Measurements from ENCODE around the gene KCNQ1.
A peak's percentile ranks its signal among the peaks of the same experiment; 100 is the strongest.

KCNQ1 gene

DNA sequence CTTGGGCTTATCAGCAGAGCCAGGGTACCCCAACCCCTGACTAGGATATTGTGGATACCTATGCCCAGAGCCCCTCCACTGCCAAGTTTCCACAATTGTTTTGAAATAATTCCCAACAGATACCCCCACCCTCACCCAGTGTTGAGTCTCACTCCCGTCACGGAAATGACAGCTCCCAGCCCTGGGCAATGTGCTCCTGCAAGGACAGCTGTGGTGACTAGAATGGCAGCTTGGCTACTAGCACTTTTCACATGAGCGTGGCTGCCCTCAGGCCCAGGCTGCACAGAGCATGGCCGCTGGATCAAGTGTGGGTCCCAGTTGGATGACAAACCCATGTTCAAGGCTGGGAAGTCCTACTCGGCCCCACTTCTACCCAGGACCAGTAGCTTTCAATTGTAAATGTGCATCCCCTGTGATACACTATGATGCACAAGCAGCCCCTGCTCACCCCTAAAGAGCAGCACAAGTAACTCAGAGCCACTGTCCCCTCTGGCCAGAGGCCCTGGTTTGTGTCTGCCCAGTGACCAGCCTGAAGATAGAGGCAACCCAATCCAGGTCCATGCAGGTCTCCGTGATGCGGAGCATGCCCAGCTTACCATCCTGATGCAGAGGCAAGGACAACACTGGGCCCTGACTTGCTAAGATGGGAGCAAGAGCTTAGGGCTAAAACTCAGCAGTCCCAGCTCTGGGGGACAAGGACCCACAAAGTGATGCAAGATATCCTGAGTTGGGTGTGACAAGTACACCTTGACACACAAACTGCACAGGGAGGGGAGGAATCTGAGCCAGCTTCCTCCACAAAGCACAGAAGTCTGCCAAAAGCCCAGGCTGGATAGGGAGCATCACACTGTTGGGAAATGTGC is 241.8 kb downstream of the KCNQ1 start:
- DNase-seq (ENCODE audit: low read depth), result no peak

DNA sequence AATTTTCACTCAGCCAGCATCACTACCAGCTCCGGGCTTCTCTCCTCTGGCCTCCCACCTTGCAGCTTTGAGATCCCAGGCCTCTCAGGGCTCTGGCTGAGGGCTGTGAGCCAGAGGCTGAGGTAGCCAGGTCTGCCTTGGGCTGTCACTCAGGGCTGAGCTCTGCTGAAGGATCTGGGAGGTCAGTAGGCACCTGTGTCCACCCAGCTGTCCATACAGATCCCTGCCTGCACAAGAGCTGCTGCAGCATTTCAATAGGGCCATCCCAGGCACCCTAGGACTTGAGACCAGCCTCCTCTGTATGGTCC is 242.4 kb downstream of the KCNQ1 start:
- DNase-seq (ENCODE audit: low read depth), result no peak

DNA sequence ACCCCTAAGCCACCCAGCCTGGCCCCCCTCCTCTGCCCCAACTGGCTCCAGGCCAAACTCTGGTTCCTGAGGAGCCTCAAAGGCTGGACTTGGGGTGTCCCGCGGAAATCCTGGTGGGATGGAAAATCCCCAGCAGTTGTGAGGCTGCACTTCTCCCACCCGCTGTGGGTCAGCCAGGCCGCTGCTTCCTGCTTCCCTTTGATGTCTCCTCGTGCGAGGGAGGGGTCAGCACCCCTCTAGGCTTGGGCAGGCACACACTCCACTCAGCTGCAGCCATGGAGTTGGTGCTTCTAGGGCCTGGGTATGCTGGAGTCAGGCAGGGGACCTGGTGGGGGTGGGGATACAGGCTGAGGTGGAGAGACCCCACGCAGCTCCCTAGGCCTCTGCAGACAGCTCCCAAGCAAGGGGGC is 243.0 kb downstream of the KCNQ1 start:
- no peak for DNase-seq (ENCODE audit: low read depth)

DNA sequence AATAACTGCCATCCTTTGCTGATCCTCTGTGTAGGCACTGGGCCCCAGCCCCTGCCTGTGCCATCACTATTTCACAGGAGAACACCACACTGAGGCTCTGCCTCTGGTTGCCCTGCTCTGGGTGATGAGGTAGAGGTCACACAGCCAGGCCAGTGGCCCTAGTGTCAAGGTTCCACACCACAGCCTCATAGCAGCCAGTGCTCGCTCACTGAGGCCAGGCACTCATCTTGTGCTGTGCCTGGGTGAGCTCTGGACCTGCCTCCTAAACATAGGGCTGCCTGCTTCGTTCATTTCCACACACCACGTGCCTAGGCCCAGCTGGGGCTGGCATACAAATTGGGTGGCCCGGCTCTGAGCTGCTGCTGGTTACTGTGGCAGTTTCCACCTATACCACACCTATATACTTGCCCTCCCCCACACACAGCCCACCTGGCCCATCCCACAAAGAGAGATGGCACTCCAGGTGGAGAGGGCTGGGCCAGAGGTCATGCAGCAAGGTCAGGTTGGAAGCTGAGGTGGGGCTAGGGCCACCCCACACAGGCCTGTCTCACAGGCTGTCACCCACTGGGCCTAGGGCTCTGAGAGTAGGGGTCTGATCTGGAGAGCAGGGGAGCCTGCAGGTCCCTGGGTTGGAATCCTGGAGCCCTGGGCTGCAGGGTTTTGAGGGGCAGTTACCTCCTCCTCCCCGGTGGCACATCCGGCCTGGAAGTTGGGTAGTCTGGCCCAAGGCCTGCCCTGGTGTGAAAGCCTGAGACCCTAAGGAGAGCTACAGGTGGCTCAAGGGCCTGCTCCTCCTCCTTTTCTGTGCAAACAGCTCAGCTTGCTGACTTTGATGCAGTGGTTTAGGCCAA is 243.8 kb downstream of the KCNQ1 start:
- DNase-seq (ENCODE audit: low read depth), result no peak

DNA sequence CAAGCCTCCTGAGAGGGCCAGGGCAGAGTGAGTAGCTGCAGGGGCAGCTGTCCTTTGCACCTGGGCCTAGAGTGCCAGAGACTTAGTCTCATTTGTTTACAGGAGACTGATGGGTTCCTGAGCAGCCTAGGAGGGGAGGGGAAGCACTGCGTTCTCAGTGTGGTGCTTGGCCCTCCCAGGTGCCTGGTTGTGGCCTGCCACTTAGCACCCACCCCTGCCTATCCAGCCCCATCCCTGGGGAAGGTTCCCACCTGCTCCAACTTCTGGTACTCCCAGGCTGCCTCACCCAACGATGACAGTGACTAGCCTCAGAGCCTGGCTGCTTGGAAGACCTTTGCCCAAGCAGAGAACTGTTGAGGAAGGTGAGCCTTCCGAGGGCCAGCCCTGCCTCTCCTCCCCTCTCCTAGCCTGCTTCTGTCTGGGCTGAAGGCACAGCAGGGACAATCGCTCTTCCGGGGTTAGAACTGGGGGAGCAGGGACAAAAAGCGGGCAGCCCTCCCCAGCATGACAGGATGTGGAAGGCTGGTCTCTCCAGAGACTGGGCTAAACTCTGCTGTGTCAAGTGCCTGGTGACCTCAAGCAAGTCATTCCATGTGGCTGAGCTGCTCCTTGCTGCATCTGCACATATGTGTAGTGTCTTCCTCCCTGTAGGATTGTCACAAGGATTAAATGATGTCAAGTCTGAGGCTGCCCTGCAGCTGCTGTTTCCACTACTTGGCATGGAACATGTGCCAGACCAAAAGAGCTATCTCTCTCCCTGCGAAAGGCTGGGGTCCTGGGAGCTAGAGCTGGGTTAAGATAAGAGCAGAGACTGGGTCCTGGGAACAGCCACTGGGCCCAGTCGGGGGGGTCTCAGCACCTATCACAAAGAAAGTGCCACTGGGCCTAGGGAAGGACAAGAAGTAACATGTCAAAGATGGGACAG is 245.1 kb downstream of the KCNQ1 start:
- no peak for DNase-seq (ENCODE audit: low read depth)

DNA sequence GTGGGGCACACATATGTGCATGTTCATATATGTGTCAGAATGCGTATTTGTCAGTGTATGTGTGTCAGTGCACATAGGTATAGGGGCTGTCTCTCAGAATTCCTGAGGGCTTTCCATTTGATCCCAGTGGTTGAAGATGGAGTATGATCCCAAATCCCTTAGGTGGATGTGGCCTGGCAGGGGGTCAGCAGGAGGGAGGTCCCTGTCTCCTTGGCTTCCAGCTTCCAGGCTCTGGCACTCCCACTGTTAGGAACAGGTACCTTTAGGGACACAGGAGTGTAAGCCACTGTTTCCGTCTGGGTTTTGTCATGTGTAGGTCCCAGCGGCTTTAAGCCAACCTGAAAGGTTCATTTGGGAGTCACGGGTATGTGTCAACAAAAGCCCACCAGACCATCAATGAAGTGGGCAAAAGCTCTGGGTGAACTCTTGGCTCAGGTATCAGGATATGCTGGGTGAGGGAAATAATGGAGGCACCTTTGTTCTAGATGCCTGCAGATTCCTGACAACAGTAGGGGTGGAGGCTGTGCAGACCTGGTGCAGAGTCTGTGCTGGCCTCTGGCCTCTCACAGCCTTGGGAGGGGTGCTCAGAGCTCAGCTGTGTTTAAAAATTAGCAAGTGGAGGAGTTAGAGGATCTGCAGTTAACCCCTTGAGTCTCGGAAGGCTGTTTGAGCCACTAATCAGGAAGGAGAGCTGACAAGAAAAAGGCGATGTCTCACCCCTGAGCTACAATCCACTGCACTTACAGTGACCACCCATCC is 246.0 kb downstream of the KCNQ1 start:
- DNase-seq (ENCODE audit: low read depth), result no peak

DNA sequence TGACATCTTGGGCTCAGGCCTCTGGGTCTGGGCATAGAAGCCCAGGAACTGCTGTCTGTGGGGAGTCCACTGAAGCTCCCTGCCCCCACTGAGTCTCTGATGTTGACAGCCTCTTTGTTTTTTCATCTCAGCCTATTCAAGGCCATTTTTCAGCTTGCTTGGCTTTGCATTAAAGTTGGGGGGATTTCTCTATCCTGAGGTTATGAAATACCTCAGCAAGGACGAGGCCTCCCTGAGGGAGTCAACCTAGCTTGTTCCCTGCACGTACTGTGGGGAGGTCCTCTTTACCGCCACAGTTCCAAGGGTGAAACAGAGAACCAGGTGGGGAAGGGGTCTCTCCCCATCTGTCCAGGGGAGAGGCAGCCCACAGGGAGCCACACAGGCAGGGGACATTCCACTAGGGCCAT is 246.6 kb downstream of the KCNQ1 start:
- DNase-seq (ENCODE audit: low read depth), result no peak

DNA sequence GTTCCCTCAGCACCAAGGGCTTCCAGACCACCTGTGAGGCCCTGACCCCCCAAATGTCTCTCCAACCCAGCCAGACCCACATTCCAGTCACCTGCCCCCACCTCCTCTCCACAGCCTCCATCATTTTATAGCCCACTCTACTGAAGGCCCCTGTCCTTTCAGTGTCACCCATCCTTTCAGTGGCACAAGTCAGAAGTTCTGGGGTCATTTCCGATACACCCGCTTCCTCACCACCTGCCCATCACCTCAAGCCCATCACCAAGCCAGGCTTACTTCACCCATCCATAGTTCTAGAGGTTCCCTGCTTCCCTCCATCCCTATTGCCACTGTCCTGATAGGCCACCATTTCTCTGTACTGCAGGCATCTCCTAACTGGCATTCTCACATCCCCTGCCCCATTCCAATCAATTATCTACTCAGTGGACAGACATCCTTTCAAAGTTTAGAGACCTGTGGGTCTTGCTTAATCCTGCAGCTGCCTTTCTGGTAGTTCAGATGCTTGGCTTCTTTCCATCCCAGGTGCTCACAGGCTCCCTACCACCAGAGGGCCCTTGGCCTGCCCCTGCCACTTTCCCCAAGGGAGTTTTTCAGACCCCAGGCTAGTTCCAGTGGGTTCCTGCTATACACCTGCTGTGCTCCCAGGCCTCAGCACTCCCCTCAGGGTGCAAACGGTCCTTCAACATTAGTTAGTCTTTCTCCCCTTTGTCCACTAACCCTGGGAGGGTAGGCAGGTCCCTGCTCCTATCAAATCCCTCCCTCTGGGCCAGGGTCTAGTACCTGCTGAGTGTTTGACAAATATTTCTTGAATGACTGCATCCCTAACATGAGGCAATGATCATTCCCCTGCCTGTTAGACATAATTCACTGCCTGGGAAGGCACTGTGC is 247.4 kb downstream of the KCNQ1 start:
- DNase-seq (ENCODE audit: low read depth), result no peak

DNA sequence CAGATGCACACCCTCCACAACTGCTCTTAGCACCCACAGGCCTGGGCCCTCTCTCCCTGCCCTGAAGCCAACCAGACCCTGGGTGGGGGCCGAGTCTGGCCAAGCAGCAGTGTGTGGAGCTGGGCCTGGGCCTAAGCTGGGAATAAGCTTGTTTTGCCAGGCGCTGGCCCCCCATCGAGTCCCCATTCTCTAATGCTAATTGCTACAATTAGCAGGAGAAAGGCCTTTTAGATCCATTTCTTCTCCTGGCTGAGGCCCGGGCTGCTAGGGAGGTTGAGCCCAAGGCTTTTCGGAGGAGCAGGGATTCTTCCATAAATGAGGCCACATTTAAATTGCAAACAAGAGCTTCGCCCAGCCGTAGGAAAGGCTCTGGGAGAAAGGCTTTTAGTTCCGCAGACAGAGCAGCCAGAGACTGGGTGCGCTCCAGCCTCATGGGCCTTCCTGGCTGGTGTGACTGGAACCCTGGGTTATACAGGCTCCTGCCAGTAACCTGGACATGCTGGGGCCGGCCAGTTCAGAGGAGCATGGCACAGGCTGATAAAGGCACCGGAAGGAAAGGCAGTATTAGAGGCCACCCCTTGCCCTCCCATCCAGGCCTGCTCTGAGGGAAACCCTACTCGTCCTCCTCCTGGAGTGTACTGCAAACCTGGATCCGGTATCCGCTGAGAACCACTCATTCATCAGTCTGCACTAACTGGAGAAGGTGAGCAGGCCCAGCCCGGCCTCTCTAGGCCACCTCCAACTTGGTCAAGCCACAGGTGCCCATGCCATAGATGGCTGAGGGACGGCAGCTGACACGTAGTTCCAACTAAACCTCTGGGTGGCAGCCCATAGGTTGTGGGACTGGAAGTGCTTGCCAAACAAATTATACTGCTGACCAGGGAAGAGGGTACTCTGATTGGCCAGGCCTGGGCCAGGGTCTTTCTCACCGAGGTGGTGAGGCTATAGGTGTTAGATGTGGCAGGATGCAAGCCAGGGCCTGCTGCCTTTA is 248.8 kb downstream of the KCNQ1 start:
- DNase-seq (ENCODE audit: low read depth), result no peak

DNA sequence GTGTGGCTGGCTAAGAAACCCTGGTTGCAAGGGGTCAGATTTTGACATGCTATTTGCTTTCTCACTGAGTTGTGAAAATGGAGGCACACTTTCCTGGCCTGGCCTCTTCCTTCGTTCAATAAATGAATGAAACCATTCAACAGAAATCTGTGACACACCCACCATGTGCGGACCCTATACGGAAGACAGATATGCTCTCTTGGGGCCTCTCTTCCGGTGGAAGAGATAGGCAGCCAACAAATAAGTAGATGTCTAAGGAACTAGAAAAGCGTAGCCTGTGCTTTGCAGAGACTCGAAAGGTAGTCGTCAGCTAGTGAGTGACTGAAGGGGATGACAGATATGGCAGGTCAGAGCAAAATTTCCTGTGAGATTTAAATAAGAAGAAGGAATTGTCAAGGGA is 249.7 kb downstream of the KCNQ1 start:
- DNase-seq (ENCODE audit: low read depth), result no peak

DNA sequence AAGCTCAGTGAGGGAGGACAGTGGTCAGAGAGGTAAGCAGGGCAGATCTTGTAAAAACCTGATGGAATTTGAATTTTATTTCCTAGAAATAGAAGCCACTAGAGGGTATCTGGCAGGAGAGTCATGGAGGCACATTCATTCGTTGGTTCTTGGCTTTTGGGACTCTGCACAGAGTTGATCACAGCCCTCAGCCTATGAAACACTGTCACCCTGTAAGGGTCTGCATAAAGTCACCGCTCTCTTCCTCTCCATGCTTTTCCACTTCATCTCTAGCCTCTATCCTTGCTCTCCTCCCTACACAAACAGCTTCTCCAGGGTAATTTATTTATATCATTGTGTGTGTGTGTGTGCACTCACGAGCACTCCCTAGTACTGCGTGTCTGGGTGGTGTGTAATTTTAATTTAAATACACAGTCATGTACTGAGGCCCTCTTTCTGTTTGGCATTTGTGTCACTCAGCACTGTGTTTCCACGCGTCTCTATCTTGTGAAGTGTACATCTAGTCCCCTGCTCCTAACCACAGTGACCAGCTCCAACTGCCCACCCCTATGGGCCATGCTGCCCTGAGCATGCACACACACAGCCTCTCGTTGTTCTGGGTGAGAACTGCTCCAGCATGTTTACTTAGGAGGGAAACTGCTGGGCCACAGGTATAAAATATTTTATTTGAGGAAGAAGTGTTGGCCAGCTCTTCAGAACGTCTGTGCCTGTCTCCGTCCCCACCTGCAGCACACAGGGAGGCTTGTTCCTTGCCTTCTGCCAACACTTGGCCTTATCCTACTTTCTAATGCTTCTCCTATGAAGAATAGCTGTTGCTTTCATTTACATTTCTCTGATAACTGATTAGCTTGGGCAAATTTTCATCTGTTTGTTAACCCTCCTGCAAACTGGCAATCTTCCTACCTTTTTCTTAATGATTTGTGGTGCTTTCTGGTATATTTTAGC is 250.5 kb downstream of the KCNQ1 start:
- no peak for DNase-seq (ENCODE audit: low read depth)

DNA sequence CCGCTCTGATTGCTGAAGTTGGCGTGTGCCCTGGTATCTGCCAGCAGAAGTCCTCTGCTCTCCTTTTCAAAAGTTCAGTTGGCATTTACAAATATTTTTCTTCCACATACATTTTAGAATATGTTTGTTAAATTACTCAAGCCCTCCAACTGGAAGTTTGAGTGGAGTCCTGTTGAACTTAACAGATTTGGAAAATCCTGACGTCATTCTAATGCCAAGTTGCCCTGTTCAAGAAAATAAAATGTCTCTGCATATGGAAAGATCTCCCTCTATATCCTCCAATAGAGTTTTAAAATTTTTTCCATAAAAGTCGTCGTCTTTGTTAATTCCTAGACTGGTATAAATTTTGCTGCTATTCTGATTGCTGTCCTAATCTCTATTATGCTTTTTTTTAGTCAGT is 251.6 kb downstream of the KCNQ1 start:
- DNase-seq (ENCODE audit: low read depth), result no peak

DNA sequence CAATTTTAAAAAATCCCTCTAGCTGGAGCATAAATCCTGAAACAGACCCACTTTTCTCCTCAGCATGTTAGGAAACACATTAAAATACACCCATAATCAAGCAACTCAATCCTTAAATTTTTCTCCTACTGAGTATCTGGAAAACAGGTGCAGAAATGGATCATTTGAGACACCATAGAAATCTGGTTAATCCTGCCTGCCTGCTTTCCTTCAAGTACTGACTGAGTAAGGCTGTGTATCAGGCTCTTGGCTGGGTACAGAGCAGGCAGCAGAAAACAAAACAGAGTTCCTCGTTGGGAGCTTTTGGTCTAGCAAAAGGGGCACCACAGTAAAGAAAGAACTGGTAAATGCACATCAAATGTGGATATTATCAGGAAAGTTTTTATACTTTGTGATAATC is 253.1 kb downstream of the KCNQ1 start:
- no peak for DNase-seq (ENCODE audit: low read depth)

DNA sequence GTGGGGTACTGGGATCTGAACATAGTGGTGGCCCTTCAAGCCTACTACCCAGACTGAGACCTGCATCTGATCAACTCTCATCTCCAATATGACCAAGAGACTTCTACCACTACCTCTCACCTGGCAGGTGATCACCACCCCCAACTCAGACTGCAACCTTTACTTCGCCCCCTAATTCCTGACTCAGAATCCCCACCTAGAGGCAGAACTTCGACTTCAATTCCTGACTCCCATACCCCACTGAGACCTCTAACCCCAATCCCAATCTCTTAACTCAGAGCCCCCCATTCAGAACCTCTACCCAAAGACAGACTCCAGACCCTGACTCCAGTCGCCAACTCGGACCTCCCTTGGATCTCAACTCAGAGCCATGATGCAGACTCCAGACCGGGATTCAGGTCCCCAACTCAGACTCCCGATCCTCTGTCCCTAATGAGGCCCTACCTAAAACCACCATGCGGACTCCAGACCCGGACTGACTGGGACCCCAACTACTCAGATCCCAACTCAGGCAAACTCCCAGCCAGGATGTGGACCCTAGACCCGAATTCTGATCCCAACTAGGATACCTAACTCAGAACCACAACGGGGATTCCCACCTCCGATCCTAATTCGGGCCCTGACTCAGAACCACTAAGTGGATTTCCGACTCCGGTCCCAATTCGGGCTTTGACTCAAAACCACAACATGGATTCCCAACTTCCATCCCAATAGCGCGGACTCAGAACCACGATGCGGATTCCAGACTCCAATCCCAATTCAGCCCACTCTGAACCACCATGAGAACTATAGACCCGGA is 253.8 kb downstream of the KCNQ1 start:
- no peak for DNase-seq (ENCODE audit: low read depth)

DNA sequence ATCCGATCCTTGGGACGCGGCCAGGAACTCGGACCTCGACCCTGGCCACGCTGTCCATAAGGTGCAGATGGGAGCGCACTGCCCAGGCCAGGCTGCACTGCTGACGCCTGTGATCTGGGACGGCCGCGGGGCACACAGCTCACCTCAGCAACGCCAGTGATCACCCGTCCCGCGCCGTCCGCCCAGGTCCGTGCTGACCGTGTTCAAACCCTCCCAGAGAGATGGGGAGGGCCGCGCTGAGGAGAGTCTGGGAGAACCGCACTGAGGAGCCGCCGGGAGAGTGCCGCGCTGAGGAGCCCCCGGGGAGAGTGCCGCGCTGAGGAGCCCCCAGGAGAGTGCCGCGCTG is 254.3 kb downstream of the KCNQ1 start:
- DNase-seq (ENCODE audit: low read depth), result no peak

DNA sequence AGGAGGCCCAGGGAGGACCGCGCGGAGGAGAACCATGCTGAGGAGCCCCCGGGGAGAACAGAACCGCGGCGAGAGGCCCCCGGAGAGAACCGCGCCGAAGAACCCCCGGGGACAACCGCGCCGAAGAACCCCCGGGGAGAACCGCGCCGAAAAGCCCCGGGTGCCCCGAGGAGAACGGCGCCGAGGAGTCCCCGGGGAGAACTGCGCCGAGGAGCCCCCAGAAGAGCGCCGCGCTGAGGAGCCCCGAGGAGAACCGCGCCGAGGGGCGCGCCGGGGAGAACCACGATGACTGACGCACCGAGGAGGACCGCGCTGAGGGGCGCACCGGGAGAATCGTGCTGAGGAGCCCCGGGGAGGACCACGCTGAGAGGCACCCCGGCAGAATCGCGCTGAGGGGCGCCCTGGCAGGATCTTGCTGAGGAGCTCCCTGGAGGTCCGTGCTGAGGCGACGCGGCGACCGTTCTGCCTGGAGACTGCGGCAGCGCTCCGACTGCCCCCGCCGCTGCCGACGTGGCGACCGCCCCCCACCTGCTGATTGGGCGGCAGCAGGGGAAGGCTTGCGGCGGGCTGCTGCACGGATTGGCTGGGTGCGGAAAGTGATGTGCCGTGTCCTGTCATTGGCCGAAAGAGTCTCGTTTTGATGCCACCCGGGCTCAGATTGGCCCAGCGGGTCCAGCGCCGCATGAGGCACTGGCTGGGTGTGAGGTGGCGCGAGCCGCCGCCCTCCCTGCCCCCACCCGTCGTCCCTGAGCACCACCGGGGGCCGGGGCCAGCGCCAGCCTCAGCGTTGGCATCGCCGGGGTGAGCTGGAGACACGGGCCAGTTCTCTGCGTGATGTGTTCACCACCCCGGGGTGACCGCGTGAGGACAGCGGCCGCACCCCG is 255.0 kb downstream of the KCNQ1 start, which contains the start of gene KCNQ1OT1:
Gene KCNQ1OT1 (minus strand): TSS at position 464 of the 884 bp plus-strand sequence.
- peak; percentile 83 for DNase-seq (ENCODE audit: low read depth)
